Erythroblast (primary cell): ENCODE data around the gene USF2.

Experiments used
- GATA1 ChIP-seq: IDR thresholded peaks from 2 replicates; pipeline ENCODE4 v1.6.1; 2011; ENCODE audit warnings: low read depth, mild to moderate bottlenecking, control low read depth, low read length, moderate library complexity
- POLR2A ChIP-seq: IDR thresholded peaks from 2 replicates; pipeline ENCODE4 v1.6.1; 2011; ENCODE audit warnings: mild to moderate bottlenecking, low read length

DNA sequence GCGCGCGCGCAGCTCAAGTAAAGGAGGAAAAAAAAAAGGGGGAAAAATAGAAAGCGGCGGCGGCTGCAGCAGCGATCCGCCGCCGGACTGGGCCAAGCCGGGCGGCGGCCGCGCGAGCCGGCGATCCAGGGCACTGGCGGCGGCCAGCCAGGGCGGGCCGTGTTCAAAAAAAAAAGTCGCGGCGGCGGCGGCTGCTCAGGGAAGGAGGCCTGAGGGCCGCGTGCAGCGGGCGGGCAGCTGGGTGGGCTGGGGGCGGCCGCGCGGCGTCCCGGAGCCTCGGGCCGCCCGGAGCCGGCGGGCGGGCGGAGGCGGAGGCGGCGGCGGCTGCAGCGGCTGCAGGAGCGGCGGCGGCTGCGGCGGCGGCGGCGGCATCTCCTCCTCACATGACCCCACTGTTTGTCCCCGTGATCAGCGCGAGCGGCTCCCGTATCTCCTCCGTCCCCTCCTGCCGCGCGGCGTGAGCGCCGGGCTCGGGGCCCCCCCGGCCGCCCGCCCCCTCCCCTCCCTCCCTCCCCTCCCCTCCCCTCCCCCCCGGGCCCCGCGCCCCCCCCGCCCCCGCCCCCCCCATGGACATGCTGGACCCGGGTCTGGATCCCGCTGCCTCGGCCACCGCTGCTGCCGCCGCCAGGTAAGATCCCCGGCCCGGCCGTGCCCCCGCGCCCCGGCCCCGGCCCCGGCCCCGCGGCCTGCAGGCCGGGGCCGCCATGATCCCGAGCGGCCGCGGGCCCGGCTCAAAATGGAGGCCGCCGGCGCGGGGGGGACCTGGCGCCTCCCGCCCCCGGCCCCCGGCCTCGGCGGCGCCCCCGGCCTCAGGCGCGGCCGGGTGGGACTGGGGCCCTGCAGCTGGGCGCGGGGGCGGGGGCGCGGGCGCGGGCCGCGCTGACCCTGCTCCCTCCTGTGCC, at the start of gene USF2:
- TF ChIP-seq POLR2A: no peak
- no peak for TF ChIP-seq GATA1
